OCI-M1 (cell line): ENCODE measurements around the gene NUP50.

Experiments used
- DNase-seq: peaks from one replicate; lab custom pipeline; 2025; lab: John Stamatoyannopoulos, UW

The NUP50 gene

GRCh38 chr22:45196308-45196707 is 32.6 kb downstream of the NUP50 start:
- DNase-seq, result no peak

DNA sequence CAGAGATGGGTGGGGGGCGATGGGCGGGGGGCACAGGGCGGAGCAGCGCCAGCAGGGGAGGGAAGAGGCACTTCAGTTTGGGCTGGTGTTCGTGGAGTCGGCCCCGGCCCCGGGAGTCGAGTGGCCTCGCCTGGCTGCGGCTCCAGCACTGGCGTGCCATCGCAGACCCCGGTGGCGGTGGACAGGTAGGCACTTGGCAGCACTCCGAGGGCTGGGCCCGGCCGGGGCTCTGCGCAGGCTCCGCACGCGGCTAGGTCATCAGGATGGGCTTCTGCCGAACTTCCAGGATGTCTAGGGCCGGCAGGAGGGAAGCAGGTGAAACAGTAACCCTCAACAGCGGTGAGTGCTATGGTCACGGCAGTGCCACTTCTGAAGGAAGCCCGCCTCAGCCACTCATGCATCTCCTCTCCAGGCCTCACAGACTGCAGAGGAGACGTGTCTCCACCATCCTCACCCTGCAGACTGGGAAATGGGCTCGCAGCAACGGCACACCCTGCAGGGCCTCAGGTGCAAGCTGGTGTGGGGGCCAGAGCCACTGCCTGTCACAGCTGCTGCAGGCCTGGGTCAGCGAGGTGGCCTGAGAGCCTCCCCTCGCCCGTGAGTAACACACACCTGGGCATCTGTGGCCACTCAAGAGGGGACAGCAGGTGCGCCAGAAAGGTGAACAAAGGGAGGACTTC is 33.3 kb downstream of the NUP50 start:
- no peak for DNase-seq

DNA sequence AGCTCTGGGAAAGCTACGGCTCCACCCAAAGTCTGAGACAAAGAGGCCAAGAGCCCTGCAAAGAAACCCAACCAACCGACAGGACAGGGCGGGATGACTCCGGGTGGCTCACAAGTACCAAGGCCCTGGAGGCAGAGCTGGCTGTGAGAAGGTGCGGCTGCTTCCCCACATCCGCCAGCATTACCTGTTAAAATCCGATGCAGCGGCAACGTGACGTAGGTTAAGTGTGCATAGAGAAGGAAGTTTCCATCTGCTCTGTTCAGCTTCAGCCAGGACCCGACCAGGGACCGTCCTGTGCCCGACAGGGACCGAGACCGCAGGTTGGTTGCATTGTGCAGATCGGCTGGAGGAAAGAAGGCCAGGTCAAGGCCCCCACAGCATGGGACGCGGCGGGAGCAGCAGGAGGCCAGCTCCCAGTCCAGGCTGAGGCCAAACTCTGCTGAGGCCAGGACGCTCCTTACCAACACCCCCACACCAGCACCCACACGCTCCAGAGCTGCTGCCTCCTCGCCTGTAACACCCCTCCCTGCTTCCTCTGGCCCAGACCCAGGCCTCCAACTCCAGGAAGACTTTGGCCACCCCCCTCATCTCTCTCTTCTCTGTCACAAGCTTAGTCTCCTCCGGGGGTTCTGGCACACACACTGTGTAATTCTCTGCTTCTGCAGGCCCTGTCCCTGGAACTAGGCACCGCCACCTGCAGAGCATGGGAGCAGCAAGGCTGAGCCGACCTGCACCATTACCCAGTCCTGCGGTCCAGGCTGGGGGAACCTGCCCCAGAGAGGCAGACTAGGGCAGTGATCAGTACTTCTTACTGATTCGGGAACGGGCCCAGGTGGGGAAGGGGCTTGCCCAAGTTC is 34.1 kb downstream of the NUP50 start:
- no peak for DNase-seq

GRCh38 chr22:45198463-45198795 is 34.7 kb downstream of the NUP50 start:
- DNase-seq, result no peak

GRCh38 chr22:45199723-45200122 is 36.0 kb downstream of the NUP50 start:
- DNase-seq, result no peak

- DNase-seq, result no peak
Observed at GRCh38 chr22:45200230-45200629, 36.5 kb downstream of the NUP50 start.

GRCh38 chr22:45200860-45201511 is 37.3 kb downstream of the NUP50 start:
- DNase-seq, result no peak

DNA sequence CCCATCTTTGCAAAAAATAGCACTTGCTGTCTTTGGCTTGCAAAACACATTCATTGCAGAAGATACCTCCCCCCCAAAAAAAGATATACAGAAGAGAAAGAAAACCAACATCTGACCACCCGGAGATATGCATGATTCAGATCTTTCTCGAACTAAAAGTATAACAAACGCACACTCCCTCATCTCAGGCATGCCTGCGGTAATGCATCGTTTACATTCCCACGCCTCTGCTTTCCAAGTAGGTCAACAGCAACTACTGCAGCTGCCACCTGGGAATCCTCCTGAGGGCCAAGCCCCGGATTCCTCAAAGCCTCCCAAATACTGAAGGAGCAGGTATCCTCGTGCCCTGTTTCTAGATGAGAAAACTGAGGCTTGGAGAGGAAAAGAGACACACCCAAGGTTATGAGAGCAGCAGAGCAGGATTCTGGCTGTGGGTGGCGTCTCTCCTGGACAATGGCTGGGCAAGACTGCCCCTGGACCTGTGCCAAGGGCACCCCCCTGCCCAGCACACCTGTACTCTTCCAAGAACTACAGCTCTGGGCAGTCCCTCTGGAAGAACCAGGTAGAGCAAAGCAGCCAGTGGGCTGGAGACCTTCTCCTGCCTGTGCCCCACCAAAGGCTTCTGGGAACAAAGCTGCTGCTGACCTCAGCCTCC is 38.1 kb downstream of the NUP50 start:
- DNase-seq, result no peak

DNA sequence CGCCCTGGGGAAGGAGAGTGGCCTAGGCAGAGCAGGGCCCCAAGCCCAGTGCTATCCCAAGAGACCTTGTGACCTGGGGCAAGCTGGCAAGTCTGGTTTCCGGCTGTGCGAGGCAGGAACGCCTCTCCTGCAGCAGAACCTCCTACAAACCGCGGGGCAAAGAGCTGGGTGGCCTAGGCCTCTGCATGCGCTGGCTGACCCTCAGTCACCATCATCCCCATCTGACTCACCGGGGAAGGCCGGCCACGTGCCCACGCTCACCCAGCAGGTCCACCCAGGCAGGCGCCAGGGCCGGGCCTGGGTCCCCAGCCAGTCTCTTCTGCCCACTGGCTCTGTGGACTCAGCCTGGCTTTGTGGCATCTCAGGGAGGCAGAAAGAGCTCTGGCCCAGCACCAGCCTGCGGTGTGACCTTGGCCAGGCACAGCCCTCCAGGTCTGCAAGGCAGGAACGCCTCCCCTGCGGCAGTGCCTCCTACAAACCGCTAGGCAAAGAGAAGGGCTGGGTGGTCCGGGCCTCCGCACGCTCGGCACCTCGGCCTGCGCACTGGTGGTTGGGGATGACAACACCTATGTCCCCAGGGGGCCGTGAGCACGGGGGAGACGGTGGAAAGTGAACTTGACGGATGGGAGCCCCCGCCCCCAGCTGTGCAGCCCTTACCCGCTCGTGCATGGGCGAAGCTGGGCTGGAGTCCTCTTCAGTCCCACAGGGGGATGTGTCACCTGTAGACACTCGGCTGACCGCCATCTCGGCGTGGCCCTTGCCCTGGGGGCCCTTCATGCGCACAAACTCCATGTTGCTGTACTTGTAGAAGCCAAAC is 38.8 kb downstream of the NUP50 start:
- no peak for DNase-seq

- DNase-seq, result no peak
Observed at GRCh38 chr22:45203150-45203951, 39.6 kb downstream of the NUP50 start.

GRCh38 chr22:45204241-45204640 is 40.5 kb downstream of the NUP50 start:
- DNase-seq, result no peak

- DNase-seq, result no peak
Observed at GRCh38 chr22:45204819-45205218, 41.1 kb downstream of the NUP50 start.

DNA sequence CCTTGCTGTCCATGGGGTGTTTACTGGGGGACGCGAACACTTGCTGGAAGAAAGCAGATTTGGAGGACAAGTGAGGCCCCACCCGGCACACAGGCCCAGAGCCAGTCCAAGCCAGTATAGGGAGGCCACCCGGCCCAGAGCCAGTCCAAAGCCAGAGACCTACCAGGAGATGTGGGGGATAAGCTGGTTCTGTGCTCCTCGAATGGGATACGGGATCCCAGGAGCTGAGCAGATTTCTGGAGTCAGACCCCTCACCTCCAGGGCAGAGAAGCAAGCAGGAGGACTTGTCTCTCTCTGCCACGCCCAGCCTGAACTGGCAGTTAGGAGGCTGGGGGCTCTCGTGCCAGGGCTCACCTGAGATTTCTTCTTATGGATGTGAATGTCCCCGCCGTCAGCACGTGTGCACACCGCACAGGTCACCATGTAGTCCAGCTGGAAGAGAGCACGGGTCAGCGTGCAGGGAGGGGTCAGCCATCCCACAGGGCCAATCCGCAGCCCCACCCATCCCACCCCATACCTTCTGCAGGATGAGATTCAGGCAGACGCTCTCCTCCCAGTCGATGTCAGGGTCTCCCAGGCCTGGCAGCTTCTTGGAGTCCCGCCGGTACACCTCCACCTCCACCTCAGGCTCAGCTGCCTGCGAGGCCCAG is 41.7 kb downstream of the NUP50 start:
- no peak for DNase-seq

- no peak for DNase-seq
Observed at GRCh38 chr22:45206233-45206632, 42.5 kb downstream of the NUP50 start.

GRCh38 chr22:45207533-45207932 is 43.8 kb downstream of the NUP50 start:
- DNase-seq, result no peak

- DNase-seq, result no peak
Observed at GRCh38 chr22:45207981-45208664, 44.4 kb downstream of the NUP50 start.

DNA sequence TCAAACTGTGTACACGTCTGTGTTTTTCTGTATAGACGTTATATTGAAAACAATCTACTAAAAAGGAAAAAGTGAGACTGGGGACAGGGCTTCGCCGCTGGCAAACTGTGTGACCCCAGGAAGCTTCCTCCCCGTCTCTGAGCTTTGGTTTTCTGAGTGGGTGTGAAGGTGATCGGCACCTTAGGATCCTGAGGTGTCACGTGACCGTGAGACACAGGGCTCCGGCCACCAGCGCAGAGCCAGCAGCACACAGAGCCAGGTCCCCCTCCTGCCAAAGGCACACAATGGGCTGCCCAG is 44.9 kb downstream of the NUP50 start:
- no peak for DNase-seq

GRCh38 chr22:45208993-45209838 is 45.5 kb downstream of the NUP50 start:
- DNase-seq, result peak; percentile 29

- no peak for DNase-seq
Observed at GRCh38 chr22:45210174-45210573, 46.4 kb downstream of the NUP50 start.
